HepG2 (cell line): Measurements from ENCODE around the gene SRCAP. TPM values are rescaled to one million over a fixed set of nuclear protein-coding genes. Genes with fewer than 3 reads are reported as not detected.

Experiments
- ATF3 ChIP-seq: sonication (generic); formaldehyde crosslinking; IDR thresholded peaks from 2 replicates; pipeline ENCODE4 v1.4.0; 2020; ENCODE audit warnings: missing genetic modification reagents
- ATF6 ChIP-seq: sonication (generic); formaldehyde crosslinking; conservative IDR thresholded peaks from 2 replicates; pipeline ENCODE4 v1.4.0; 2020; ENCODE audit warnings: missing genetic modification reagents
- CEBPB ChIP-seq: IDR thresholded peaks from 2 replicates; pipeline ENCODE4 v1.6.1; 2011; ENCODE audit warnings: low read depth, low read length, improper control_type of control experiment, borderline replicate concordance
- DMAP1 ChIP-seq: IDR thresholded peaks from 2 replicates; pipeline ENCODE4 v1.6.1; 2016
- KLF6 ChIP-seq: IDR thresholded peaks from 2 replicates; pipeline ENCODE4 v1.8.0; 2016; ENCODE audit warnings: missing biosample characterization, missing genetic modification reagents
- KMT2A ChIP-seq: sonication (generic); formaldehyde crosslinking; IDR thresholded peaks from 2 replicates; pipeline ENCODE4 v1.4.0; 2020; ENCODE audit warnings: missing genetic modification reagents
- MEF2D ChIP-seq: sonication (generic); formaldehyde crosslinking; IDR thresholded peaks from 2 replicates; pipeline ENCODE4 v1.5.1; 2020; ENCODE audit warnings: mild to moderate bottlenecking, missing genetic modification reagents
- RFXAP ChIP-seq: sonication (generic); formaldehyde crosslinking; IDR thresholded peaks from 2 replicates; pipeline ENCODE4 v1.4.0; 2020; ENCODE audit warnings: missing genetic modification reagents, borderline replicate concordance
- XRCC5 ChIP-seq: fragments of 200-400 bp; formaldehyde crosslinking; optimal IDR thresholded peaks from 2 replicates; pipeline ENCODE3; 2017; ENCODE audit warnings: mild to moderate bottlenecking, low read length
- ZBTB39 ChIP-seq: sonication (generic); formaldehyde crosslinking; IDR thresholded peaks from 2 replicates; pipeline ENCODE4 v1.5.0; 2020; ENCODE audit warnings: missing genetic modification reagents
- ZBTB46 ChIP-seq: sonication (generic); formaldehyde crosslinking; IDR thresholded peaks from 2 replicates; pipeline ENCODE4 v1.4.0; 2020; ENCODE audit warnings: mild to moderate bottlenecking, missing genetic modification reagents, borderline replicate concordance
- ZNF18 ChIP-seq: sonication (generic); formaldehyde crosslinking; IDR thresholded peaks from 2 replicates; pipeline ENCODE4 v1.8.0; 2022; ENCODE audit warnings: mild to moderate bottlenecking, missing genetic modification reagents; ENCODE audit not compliant: insufficient replicate concordance
- ZNF329 ChIP-seq: sonication (generic); formaldehyde crosslinking; IDR thresholded peaks from 2 replicates; pipeline ENCODE4 v1.9.0; 2021; ENCODE audit warnings: low read depth, mild to moderate bottlenecking, missing genetic modification reagents
- ZNF362 ChIP-seq: sonication (generic); formaldehyde crosslinking; IDR thresholded peaks from 2 replicates; pipeline ENCODE4 v1.4.0; 2020; ENCODE audit warnings: missing genetic modification reagents, mild to moderate bottlenecking, borderline replicate concordance
- ZNF460 ChIP-seq: sonication (generic); formaldehyde crosslinking; IDR thresholded peaks from 2 replicates; pipeline ENCODE4 v1.5.1; 2020; ENCODE audit warnings: missing genetic modification reagents, mild to moderate bottlenecking, borderline replicate concordance
- ZNF761 ChIP-seq: sonication (generic); formaldehyde crosslinking; conservative IDR thresholded peaks from 2 replicates; pipeline ENCODE4 v1.4.0; 2020; ENCODE audit warnings: mild to moderate bottlenecking, missing genetic modification reagents
- ZNF766 ChIP-seq: sonication (generic); formaldehyde crosslinking; IDR thresholded peaks from 2 replicates; pipeline ENCODE4 v1.5.0; 2020; ENCODE audit warnings: missing genetic modification reagents, borderline replicate concordance
- ZNF816 ChIP-seq: sonication (generic); formaldehyde crosslinking; IDR thresholded peaks from 2 replicates; pipeline ENCODE4 v1.8.0; 2022; ENCODE audit warnings: missing genetic modification reagents, mild to moderate bottlenecking, borderline replicate concordance
- polyA plus RNA-seq, 8 experiments: library from polyadenylated mRNA; depleted of rRNA in 3 of 8; stranded (reverse) in 7 of 8; unstranded in 1 of 8; fragments of >200 nt; fragmentation: Illumina TruSeq in 4 of 8; extraction: Trizol in 4 of 8; gene quantifications; 2 replicates each; pipeline versions ENCODE4 v1.2.1 to v1.2.3, GENCODE V29; 2011 to 2016; ENCODE audit warnings: low read depth in 4 of 8, missing spikeins in 1 of 8, mixed read lengths in 1 of 8; ENCODE audit not compliant: insufficient read depth in 1 of 8
- total RNA-seq, 5 experiments: library from RNA; depleted of rRNA; stranded (reverse); fragments of >200 nt; fragmentation: Illumina TruSeq; extraction: Trizol; gene quantifications; 2 replicates each; pipeline ENCODE4 v1.2.3, GENCODE V29; 2016; ENCODE audit warnings: low read depth in 1 of 5

The SRCAP gene
- total and polyA plus RNA-seq, 2 of the 13 experiments (the other 11 are each of a cell fraction or from before 2014, with no cell fraction given) = 4.9 to 9.0 TPM

- TF ChIP-seq ZBTB39 (no peak; the same call in 1 of the 2 replicates), KLF6 (CRISPR knock-in tag) (no peak), ZBTB46 (no peak), XRCC5 (peak; percentile 43), ZNF460 (CRISPR knock-in tag) (no peak), ATF3 (CRISPR knock-in tag) (peak; percentile 49; the same call in 1 of the 2 replicates), ZNF761 (CRISPR knock-in tag) (0 out of 2 replicates have a peak, but pooled peaks have one; percentile 24), RFXAP (CRISPR knock-in tag) (peak; percentile 76; the same call in 1 of the 2 replicates), MEF2D (CRISPR knock-in tag) (peak; percentile 60; the same call in 1 of the 2 replicates), ZNF766 (CRISPR knock-in tag) (0 out of 2 replicates have a peak, but pooled peaks have one; percentile 77), ZNF18 (CRISPR knock-in tag) (peak; percentile 69), ATF6 (CRISPR knock-in tag) (0 out of 2 replicates have a peak, but pooled peaks have one; percentile 81), KMT2A (CRISPR knock-in tag) (peak; percentile 5; the same call in 1 of the 2 replicates), ZNF362 (CRISPR knock-in tag) (no peak), ZNF329 (CRISPR knock-in tag) (peak; percentile 81), DMAP1 (CRISPR knock-in tag) (peak; percentile 78; the same call in 1 of the 2 replicates), CEBPB (peak; percentile 88), ZNF816 (CRISPR knock-in tag) (0 out of 2 replicates have a peak, but pooled peaks have one; percentile 55)
Measured at GRCh38 chr16:30761928-30762902, 63.2 kb downstream of the SRCAP start, which contains the start of the genes CFAP119 and RNF40 (continued).
